Esophagus (tissue), 2 donors: Measurements from ENCODE around the gene SHOX. TPM values are rescaled to one million over a fixed set of nuclear protein-coding genes. Genes with fewer than 3 reads are reported as not detected.

Experiments
- H3K27ac ChIP-seq, 2 donors: one replicate each; pipeline ENCODE4 v1.5.1; 2013; ENCODE audit warnings: low read depth in 2 of 2, mild to moderate bottlenecking in 2 of 2, inconsistent platforms in 1 of 2, low read length in 1 of 2, moderate library complexity in 1 of 2
- H3K27me3 ChIP-seq, 2 donors: one replicate each; pipeline ENCODE4 v1.6.1; 2013; ENCODE audit warnings: low read length in 2 of 2, control low read depth in 1 of 2, mild to moderate bottlenecking in 1 of 2; ENCODE audit not compliant: insufficient read depth in 2 of 2, control insufficient read depth in 1 of 2
- H3K36me3 ChIP-seq, 2 donors: one replicate each; pipeline ENCODE4 v1.6.1; 2013; ENCODE audit warnings: low read length in 1 of 2; ENCODE audit not compliant: control insufficient read depth in 2 of 2, insufficient read depth in 2 of 2
- H3K4me1 ChIP-seq, 2 donors: one replicate each; pipeline ENCODE4 v1.6.1; 2013; ENCODE audit warnings: low read length in 1 of 2; ENCODE audit not compliant: control insufficient read depth in 2 of 2, insufficient read depth in 2 of 2
- H3K4me3 ChIP-seq, 2 donors: one replicate each; pipeline ENCODE4 v1.5.1; 2013; ENCODE audit warnings: low read length in 2 of 2, mild to moderate bottlenecking in 2 of 2, low read depth in 1 of 2, moderate library complexity in 1 of 2
- H3K9me3 ChIP-seq, 2 donors: one replicate each; pipeline ENCODE4 v1.6.1; 2013; ENCODE audit warnings: mild to moderate bottlenecking in 2 of 2, low read depth in 1 of 2, low read length in 1 of 2, moderate library complexity in 1 of 2; ENCODE audit not compliant: control insufficient read depth in 2 of 2, insufficient read depth in 1 of 2
- WGBS, 2 donors: extraction: QIAGEN DNeasy Blood & Tissue Kit; methylation state at CpG; one replicate each; pipeline ENCODE4 v1.1.7; 2013; 5-methylcytosine and 5-hydroxymethylcytosine counted together
- polyA plus RNA-seq, 2 donors: library from polyadenylated mRNA; stranded (reverse); fragments of 200-250 nt; gene quantifications; one replicate each; pipeline ENCODE4 v1.2.3, GENCODE V29; 2013
- donor health status: healthy with polysubstance abuse.
- donor health status: Bipolar disorder and iron deficiency.

Gene SHOX
- polyA plus RNA-seq, 2 donors: not detected

- Histone ChIP-seq H3K27ac (no peak overlapping the region), H3K27me3 (no peaks in the 10 kb centered on the region), H3K4me3 (no peak overlapping the region), H3K4me1 (no peaks in the 10 kb centered on the region), H3K9me3 (peaks cover 0 to 2% of the 10 kb centered on the region in 2 donors), H3K36me3 (no peaks in the 10 kb centered on the region)
- WGBS, 2 donors: 90 to 94% methylated on average over 10 of the region's 10 CpGs
These were observed 30.6 kb downstream of the SHOX start for GRCh38 chrX:661154-661553.

GRCh38 chrX:662126-662525 lies 31.5 kb downstream of the SHOX start:
- Histone ChIP-seq H3K27me3 (no peaks in the 10 kb centered on the region), H3K4me1 (no peaks in the 10 kb centered on the region), H3K36me3 (no peaks in the 10 kb centered on the region), H3K27ac (no peak overlapping the region), H3K4me3 (no peak overlapping the region), H3K9me3 (peaks cover 3 to 5% of the 10 kb centered on the region in 2 donors)
- WGBS, 2 donors: 85% methylated on average over 20 of the region's 20 CpGs

- Histone ChIP-seq H3K9me3 (peaks cover 3 to 5% of the 10 kb centered on the region in 2 donors), H3K4me1 (no peaks in the 10 kb centered on the region), H3K36me3 (no peaks in the 10 kb centered on the region), H3K27ac (no peak overlapping the region), H3K27me3 (no peaks in the 10 kb centered on the region), H3K4me3 (no peak overlapping the region)
- WGBS, 2 donors: 93 to 96% methylated on average over 18 of the region's 18 CpGs
These were observed 33.2 kb downstream of the SHOX start for GRCh38 chrX:663841-664240.

- Histone ChIP-seq H3K9me3 (peaks cover 3 to 5% of the 10 kb centered on the region in 2 donors), H3K36me3 (no peaks in the 10 kb centered on the region), H3K27ac (no peak overlapping the region), H3K4me3 (no peak overlapping the region), H3K27me3 (no peaks in the 10 kb centered on the region), H3K4me1 (no peaks in the 10 kb centered on the region)
- WGBS, 2 donors: 58 to 62% methylated on average over 27 of the region's 27 CpGs
These were observed 36.5 kb downstream of the SHOX start for GRCh38 chrX:666762-667720.

- peaks cover 0 to 2% of the 10 kb centered on the region in 2 donors for H3K4me1 ChIP-seq
- H3K36me3 ChIP-seq: no peaks in the 10 kb centered on the region
- H3K27ac ChIP-seq: no peak overlapping the region
- H3K27me3 ChIP-seq: no peaks in the 10 kb centered on the region
- H3K4me3 ChIP-seq: no peak overlapping the region
- peaks cover 5% of the 10 kb centered on the region in 2 donors for H3K9me3 ChIP-seq
- WGBS, 2 donors: 19 to 23% methylated on average over 11 to 13 of the region's 13 CpGs
These were observed 40.1 kb downstream of the SHOX start for GRCh38 chrX:670645-671044.

GRCh38 chrX:672931-673330 lies 42.3 kb downstream of the SHOX start:
- H3K4me3 ChIP-seq: no peak overlapping the region
- 71 to 82% methylated on average over 7 of the region's 7 CpGs for WGBS, 2 donors

GRCh38 chrX:675279-675954 lies 44.8 kb downstream of the SHOX start:
- peaks cover 4 to 11% of the 10 kb centered on the region in 2 donors for H3K9me3 ChIP-seq
- peaks cover 0 to 2% of the 10 kb centered on the region in 2 donors for H3K4me1 ChIP-seq
- H3K4me3 ChIP-seq: no peak overlapping the region
- no peaks in the 10 kb centered on the region for H3K27me3 ChIP-seq
- no peaks in the 10 kb centered on the region for H3K36me3 ChIP-seq
- WGBS, 2 donors: 39% methylated on average over 7 of the region's 7 CpGs
- H3K27ac ChIP-seq: no peak overlapping the region

More at GRCh38 chrX:672931-673330, 42.3 kb downstream of the SHOX start:
- no peaks in the 10 kb centered on the region for H3K36me3 ChIP-seq
- H3K9me3 ChIP-seq: peaks cover 0 to 2% of the 10 kb centered on the region in 2 donors
- no peak overlapping the region for H3K27ac ChIP-seq
- H3K27me3 ChIP-seq: no peaks in the 10 kb centered on the region
- peaks cover 0 to 2% of the 10 kb centered on the region in 2 donors for H3K4me1 ChIP-seq

GRCh38 chrX:675955-676295 lies 45.3 kb downstream of the SHOX start:
- peaks cover 4 to 14% of the 10 kb centered on the region in 2 donors for H3K9me3 ChIP-seq
- H3K4me3 ChIP-seq: no peak overlapping the region
- no peaks in the 10 kb centered on the region for H3K27me3 ChIP-seq
- WGBS, 2 donors: 40 to 47% methylated on average over 15 of the region's 15 CpGs
- H3K36me3 ChIP-seq: no peaks in the 10 kb centered on the region
- no peak overlapping the region for H3K27ac ChIP-seq
- peaks cover 0 to 2% of the 10 kb centered on the region in 2 donors for H3K4me1 ChIP-seq

- Histone ChIP-seq H3K4me3 (no peak overlapping the region), H3K27ac (no peak overlapping the region), H3K36me3 (no peaks in the 10 kb centered on the region), H3K9me3 (peaks cover 7 to 15% of the 10 kb centered on the region in 2 donors), H3K4me1 (peaks cover 0 to 2% of the 10 kb centered on the region in 2 donors), H3K27me3 (no peaks in the 10 kb centered on the region)
- WGBS, 2 donors: 82 to 88% methylated on average over 13 of the region's 13 CpGs
These were observed 46.8 kb downstream of the SHOX start for GRCh38 chrX:677376-677775.
